K562 (cell line): Measurements from ENCODE around the gene CHMP4B. TPM values are rescaled to one million over a fixed set of nuclear protein-coding genes. Genes with fewer than 3 reads are reported as not detected.

ENCODE experiments used
- ATAC-seq: fragments of 200-7000 bp; cut with Tn5 transposase; 3 replicates; pipeline ENCODE4 v1.9.1; 2020; ENCODE audit warnings: moderate library complexity
- BruUV-seq: library from RNA; stranded (reverse); fragments of 400-500 nt; replicated peaks from 2 replicates; lab custom pipeline; 2021; lab: Mats Ljungman, UMichigan
- CTCF ChIA-PET: fragments of 300-600 bp; formaldehyde crosslinking; extraction: SDS; loops from one replicate; lab custom pipeline; 2021; ENCODE audit warnings: low intra/inter-chr PET ratio; lab: Yijun Ruan, JAX
- POLR2A ChIA-PET: fragments of 300-600, 350-650 bp; sonication (Branson Sonifier 250); formaldehyde crosslinking; extraction: SDS; loops from one replicate; lab custom pipeline; 2021; ENCODE audit warnings: antibody characterized with exemption, inconsistent platforms; lab: Yijun Ruan, JAX
- DNase-seq, 4 experiments: peaks; one replicate each; pipeline versions ENCODE4 v3.0.0 to v3.0.0-alpha.2; 2011 to 2018; ENCODE audit warnings: low spot score in 3 of 4, mixed read lengths in 3 of 4; ENCODE audit errors: extremely low read depth in 1 of 4
- FAIRE-seq: peaks from 2 replicates; lab custom pipeline; 2011; peaks lifted over from hg19 to GRCh38; lab: Jason Lieb, UNC
- H2AFZ ChIP-seq: 2 replicates; pipeline ENCODE4 v1.6.0; 2011; ENCODE audit warnings: low read depth, low read length, control low read depth, inconsistent platforms
- H3K27ac ChIP-seq: fragments of 200-600 bp; 3 replicates; pipeline ENCODE4 v1.8.0; 2011; ENCODE audit warnings: low read depth, mild to moderate bottlenecking, control low read depth, inconsistent platforms, low read length, moderate library complexity, mixed read lengths; ENCODE audit errors: extremely low read depth
- H3K27me3 ChIP-seq, 2 experiments: fragments of 300-600 bp in 1 of 2; 2 replicates in 1 of 2; 3 replicates in 1 of 2; pipeline versions ENCODE4 v1.6.0 to v1.8.0; 2011; ENCODE audit warnings: inconsistent platforms in 2 of 2, low read length in 2 of 2, mild to moderate bottlenecking in 1 of 2, mixed read lengths in 1 of 2, moderate library complexity in 1 of 2; ENCODE audit not compliant: control insufficient read depth in 2 of 2, insufficient read depth in 2 of 2
- H3K36me3 ChIP-seq: fragments of 300-600 bp; 3 replicates; pipeline ENCODE4 v1.8.0; 2011; ENCODE audit warnings: mild to moderate bottlenecking, low read length, inconsistent platforms; ENCODE audit not compliant: control insufficient read depth, insufficient read depth
- H3K4me1 ChIP-seq, 2 experiments: fragments of 200-600 bp in 1 of 2; replicated peaks in 1 of 2; 2 replicates in 1 of 2; 3 replicates in 1 of 2; pipeline versions ENCODE4 v1.5.1 to v1.8.0; 2011; ENCODE audit warnings: inconsistent platforms in 2 of 2, low read length in 2 of 2, mild to moderate bottlenecking in 1 of 2, mixed read lengths in 1 of 2, moderate library complexity in 1 of 2; ENCODE audit not compliant: control insufficient read depth in 2 of 2, insufficient read depth in 2 of 2
- H3K4me2 ChIP-seq: 2 replicates; pipeline ENCODE4 v1.6.1; 2011; ENCODE audit warnings: low read length, control low read depth, inconsistent platforms, mixed read lengths; ENCODE audit not compliant: insufficient read depth
- H3K4me3 ChIP-seq: fragments of 200-600 bp; sonication (generic), shearing (Covaris generic); 2 replicates; pipeline ENCODE4 v1.5.1; 2016; ENCODE audit warnings: control low read depth, inconsistent platforms
- H3K79me2 ChIP-seq: fragments of 200-600 bp; 3 replicates; pipeline ENCODE4 v1.8.0; 2011; ENCODE audit warnings: low read length, inconsistent platforms; ENCODE audit not compliant: control insufficient read depth, insufficient read depth
- H3K9ac ChIP-seq, 2 experiments: 2 replicates each; pipeline versions ENCODE4 v1.6.0 to v1.6.1; 2011; ENCODE audit warnings: low read depth in 2 of 2, low read length in 2 of 2, control low read depth in 1 of 2, inconsistent platforms in 1 of 2, mild to moderate bottlenecking in 1 of 2, mixed read lengths in 1 of 2; ENCODE audit not compliant: insufficient read depth in 1 of 2
- H3K9me1 ChIP-seq: one replicate; pipeline ENCODE4 v1.6.0; 2011; ENCODE audit warnings: inconsistent platforms, mild to moderate bottlenecking, low read length, moderate library complexity; ENCODE audit not compliant: control insufficient read depth, insufficient read depth
- H3K9me3 ChIP-seq: replicated peaks from 2 replicates; pipeline ENCODE4 v1.5.1; 2011; ENCODE audit warnings: low read depth, low read length, inconsistent platforms; ENCODE audit not compliant: control insufficient read depth, insufficient read depth
- H4K20me1 ChIP-seq: replicated peaks from 2 replicates; pipeline ENCODE4 v1.6.1; 2011; ENCODE audit warnings: low read length, inconsistent platforms, mixed read lengths; ENCODE audit not compliant: control insufficient read depth, insufficient read depth
- CREM ChIP-seq: IDR thresholded peaks from 2 replicates; pipeline ENCODE4 v1.6.1; 2014; ENCODE audit warnings: antibody characterized with exemption, low read depth
- DACH1 ChIP-seq: fragments of 450-650 bp; IDR thresholded peaks from 2 replicates; pipeline ENCODE4 v1.6.1; 2018; ENCODE audit not compliant: partially characterized antibody
- KAT8 ChIP-seq: fragments of 450-650 bp; IDR thresholded peaks from 2 replicates; pipeline ENCODE4 v1.6.1; 2016; ENCODE audit warnings: low read depth, mild to moderate bottlenecking
- KDM4B ChIP-seq, 2 experiments: fragments of 450-650 bp in 1 of 2; sonication (generic) in 1 of 2; IDR thresholded peaks; 2 replicates each; pipeline ENCODE4 v1.6.1; 2016 to 2017; ENCODE audit warnings: borderline replicate concordance in 2 of 2, antibody characterized with exemption in 1 of 2, low read depth in 1 of 2, mild to moderate bottlenecking in 1 of 2
- PHTF2 ChIP-seq: fragments of 250-450 bp; sonication (Bioruptor Pico); IDR thresholded peaks from 2 replicates; pipeline ENCODE4 v1.5.0; 2021; ENCODE audit warnings: mild to moderate bottlenecking
- POLR3A ChIP-seq: IDR thresholded peaks from 2 replicates; pipeline ENCODE4 v1.6.1; 2011; ENCODE audit warnings: borderline replicate concordance, mild to moderate bottlenecking, moderate library complexity; ENCODE audit not compliant: insufficient read length, insufficient read depth; ENCODE audit errors: extremely low read depth
- SMAD3 ChIP-seq: fragments of 450-650 bp; formaldehyde crosslinking; conservative IDR thresholded peaks from 2 replicates; pipeline ENCODE4 v1.4.0; 2020; ENCODE audit warnings: mild to moderate bottlenecking
- ZNF12 ChIP-seq: sonication (generic); formaldehyde crosslinking; IDR thresholded peaks from 2 replicates; pipeline ENCODE4 v1.4.0; 2020; ENCODE audit warnings: mild to moderate bottlenecking, missing genetic modification reagents
- ZNF24 ChIP-seq: fragments of 450-650 bp; IDR thresholded peaks from 2 replicates; pipeline ENCODE4 v1.6.1; 2016
- ZNF316 ChIP-seq: fragments of 450-650 bp; IDR thresholded peaks from 2 replicates; pipeline ENCODE4 v1.6.1; 2016
- ZNF318 ChIP-seq, 2 experiments: fragments of 450-650 bp; IDR thresholded peaks; 2 replicates each; pipeline ENCODE4 v1.6.1; 2016; ENCODE audit warnings: mild to moderate bottlenecking in 2 of 2, borderline replicate concordance in 1 of 2, low read depth in 1 of 2, moderate library complexity in 1 of 2
- WGBS: fragments of 100-300 bp; shearing (Covaris generic); methylation state at CpG from one replicate; pipeline ENCODE4 v1.1.6; 2016; ENCODE audit warnings: low coverage, mixed read lengths; ENCODE audit not compliant: insufficient coverage; ENCODE audit errors: missing lambda C conversion rate; 5-methylcytosine and 5-hydroxymethylcytosine counted together
- in situ Hi-C: fragments of 300-500 bp; cut with MboI; formaldehyde crosslinking; loops from 4 replicates; pipeline ENCODE4 v1.15.0; 2018; ENCODE audit warnings: inconsistent platforms, mixed read lengths
- intact Hi-C: fragments of 100-400 bp; cut with micrococcal nuclease; formaldehyde crosslinking; loops from 2 replicates; pipeline ENCODE4 v1.14.2; 2022
- polyA plus RNA-seq, 8 experiments: library from polyadenylated mRNA; depleted of rRNA in 4 of 8; stranded (reverse) in 5 of 8; unstranded in 3 of 8; fragments of >200 nt; fragmentation: Nextera tagmentation in 2 of 8; fragmentation: Illumina TruSeq in 1 of 8; extraction: Ambion mirVana in 2 of 8; extraction: Trizol in 1 of 8; gene quantifications; 2 replicates each; pipeline versions ENCODE4 v1.2.1 to v1.2.3, GENCODE V29; 2011 to 2014; ENCODE audit warnings: inconsistent platforms in 1 of 8, missing spikeins in 1 of 8
- total RNA-seq, 7 experiments: library from RNA; depleted of rRNA in 6 of 7; stranded (reverse); fragments of >200 nt in 6 of 7; fragmentation: Illumina TruSeq in 2 of 7; extraction: Trizol in 2 of 7; gene quantifications; 2 replicates each; pipeline versions ENCODE4 v1.2.1 to v1.2.3, GENCODE V29; 2011 to 2021; ENCODE audit warnings: low replicate concordance in 1 of 7
- TF ChIP-seq, protein P1 (sequence below): sonication (generic); formaldehyde crosslinking; IDR thresholded peaks from 2 replicates; pipeline ENCODE4 v1.8.1; 2023; ENCODE audit warnings: mild to moderate bottlenecking, missing genetic modification reagents

CHMP4B gene
- total and polyA plus RNA-seq, 9 of the 15 experiments (the other 6 are each of a cell fraction or from before 2014, with no cell fraction given) = 1.8 to 64.7 (median 31.8) TPM

DNA sequence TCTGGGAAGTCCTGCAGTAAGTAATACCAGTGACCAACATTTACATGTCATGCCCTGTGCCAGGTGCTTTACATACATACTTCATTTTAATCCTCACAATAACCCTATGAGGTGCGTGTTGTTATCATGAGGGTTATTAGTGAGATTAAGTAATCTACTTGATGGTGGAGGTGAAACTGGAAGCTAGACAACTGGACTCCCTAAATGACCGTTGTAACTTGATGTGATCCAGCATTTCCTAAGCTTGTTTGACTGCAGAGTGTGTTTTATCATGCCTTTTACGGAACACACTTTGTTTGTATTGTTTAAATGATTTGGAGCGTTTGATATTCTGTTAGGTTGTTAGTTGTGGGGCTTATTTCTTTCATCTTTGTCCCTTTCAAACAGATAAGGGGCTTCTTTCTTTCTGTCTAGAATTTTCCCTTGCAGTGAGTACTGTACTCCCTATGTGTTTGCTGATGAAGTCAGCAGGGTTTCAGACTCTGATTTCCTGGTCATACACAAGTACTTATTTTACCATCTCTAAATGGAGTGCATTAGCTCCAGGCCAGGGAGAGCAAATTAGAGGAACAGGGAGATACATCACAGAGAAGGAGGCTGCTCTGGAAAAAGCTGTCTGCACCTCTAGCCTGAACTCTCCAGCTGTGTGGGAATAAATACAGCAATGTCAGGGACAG is 29.7 kb downstream of the CHMP4B start:
- no TSS peak for BruUV-seq
- Histone ChIP-seq H3K4me3 (no peak overlapping the region), H2AFZ (no peak overlapping the region), H3K79me2 (peaks cover 69% of the 10 kb centered on the region), H3K4me2 (no peak overlapping the region), H3K27me3 (no peaks in the 10 kb centered on the region), H3K9me1 (peaks cover 8% of the 10 kb centered on the region), H3K9ac (no peak overlapping the region), H3K36me3 (no peaks in the 10 kb centered on the region), H3K9me3 (no peaks in the 10 kb centered on the region), H3K27ac (no peak overlapping the region), H4K20me1 (peaks cover 38% of the 10 kb centered on the region), H3K4me1 (peaks cover 9 to 35% of the 10 kb centered on the region in 2 experiments; a peak in 4 of 5 replicates)
- ATAC-seq (no peak), DNase-seq (no peak), FAIRE-seq (no peak)
- in situ Hi-C loops = no loop called here
- intact Hi-C loops = no loop called here
- CTCF ChIA-PET = interaction anchor here (0.6 kb wide), 1 partner anchor 240 kb away, joined by 3 read pairs; no protein-coding TSS in a partner anchor
- 44% methylated on average over 4 of the region's 4 CpGs for WGBS
- POLR2A ChIA-PET = interaction anchor here (0.7 to 3.0 kb wide), 5 partner anchors 8 to 15 kb away, joined by 3 to 9 read pairs (median 6); no protein-coding TSS in a partner anchor
- TF ChIP-seq KAT8 (no peak), SMAD3 (CRISPR knock-in tag) (no peak), POLR3A (no peak), PHTF2 (CRISPR knock-in tag) (no peak), ZNF24 (no peak), DACH1 (no peak), CREM (no peak), KDM4B (IDR thresholded peaks at IDR 0.05; ENCODE audit: borderline replicate concordance in 2 of 2, low read depth in 1 of 2) (no peak), ZNF316 (no peak), ZNF318 (IDR thresholded peaks at IDR 0.05; ENCODE audit: borderline replicate concordance in 1 of 2, low read depth in 1 of 2) (no peak), ZNF12 (CRISPR knock-in tag) (no peak)
- TF ChIP-seq, protein P1, sequence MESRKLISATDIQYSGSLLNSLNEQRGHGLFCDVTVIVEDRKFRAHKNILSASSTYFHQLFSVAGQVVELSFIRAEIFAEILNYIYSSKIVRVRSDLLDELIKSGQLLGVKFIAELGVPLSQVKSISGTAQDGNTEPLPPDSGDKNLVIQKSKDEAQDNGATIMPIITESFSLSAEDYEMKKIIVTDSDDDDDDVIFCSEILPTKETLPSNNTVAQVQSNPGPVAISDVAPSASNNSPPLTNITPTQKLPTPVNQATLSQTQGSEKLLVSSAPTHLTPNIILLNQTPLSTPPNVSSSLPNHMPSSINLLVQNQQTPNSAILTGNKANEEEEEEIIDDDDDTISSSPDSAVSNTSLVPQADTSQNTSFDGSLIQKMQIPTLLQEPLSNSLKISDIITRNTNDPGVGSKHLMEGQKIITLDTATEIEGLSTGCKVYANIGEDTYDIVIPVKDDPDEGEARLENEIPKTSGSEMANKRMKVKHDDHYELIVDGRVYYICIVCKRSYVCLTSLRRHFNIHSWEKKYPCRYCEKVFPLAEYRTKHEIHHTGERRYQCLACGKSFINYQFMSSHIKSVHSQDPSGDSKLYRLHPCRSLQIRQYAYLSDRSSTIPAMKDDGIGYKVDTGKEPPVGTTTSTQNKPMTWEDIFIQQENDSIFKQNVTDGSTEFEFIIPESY (CRISPR knock-in tag) = no peak
